Brain microvascular endothelial cell (primary cell): Measurements from ENCODE around the gene GRIK4.

Experiments
- DNase-seq: peaks from one replicate; pipeline ENCODE4 v3.0.0-alpha.2; 2020
- H3K27ac ChIP-seq: fragments of 250-450 bp; sonication (Bioruptor Pico); 2 replicates; pipeline ENCODE4 v1.5.1; 2020; ENCODE audit warnings: mild to moderate bottlenecking, moderate library complexity
- H3K27me3 ChIP-seq: fragments of 250-450 bp; sonication (Bioruptor Pico); replicated peaks from 2 replicates; pipeline ENCODE4 v1.5.1; 2020; ENCODE audit warnings: mild to moderate bottlenecking
- H3K36me3 ChIP-seq: fragments of 250-450 bp; sonication (Bioruptor Pico); replicated peaks from 2 replicates; pipeline ENCODE4 v1.5.1; 2020; ENCODE audit warnings: mild to moderate bottlenecking
- H3K4me3 ChIP-seq: 2 replicates; pipeline ENCODE4 v1.5.1; 2011; ENCODE audit warnings: low read depth, mild to moderate bottlenecking, control low read depth, low read length, moderate library complexity
- in situ Hi-C: cut with HindIII; loops from 2 replicates; pipeline ENCODE4 v1.10.0; 2017; ENCODE audit warnings: low sequenced_read_pairs, low pct_ligation_motif_present
- TF ChIP-seq, protein P1 (sequence below): IDR thresholded peaks from 2 replicates; pipeline ENCODE4 v1.5.1; 2011; ENCODE audit warnings: low read depth, mild to moderate bottlenecking, moderate library complexity, low read length, control low read depth, inconsistent platforms; ENCODE audit errors: missing control alignments

Gene GRIK4

DNA sequence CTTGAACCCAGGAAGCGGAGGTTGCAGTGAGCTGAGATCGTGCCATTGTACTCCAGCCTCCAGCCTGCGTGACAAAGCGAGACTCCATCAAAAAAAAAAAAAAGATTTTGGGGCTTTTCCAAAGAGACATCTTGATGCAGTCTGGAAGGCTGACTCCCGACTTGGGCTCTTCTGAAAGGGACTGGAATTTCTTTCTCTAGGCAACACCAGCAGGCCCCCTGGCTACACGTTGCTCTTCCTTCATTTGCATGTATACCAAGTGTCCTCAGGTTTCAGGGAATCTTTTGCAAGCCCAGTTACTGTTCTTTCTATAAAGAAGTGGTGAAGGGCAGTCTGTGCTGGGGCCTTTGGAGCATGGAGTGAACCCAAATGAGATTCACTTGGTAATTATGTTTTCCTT is 211.0 kb downstream of the GRIK4 start:
- no peaks in the 10 kb centered on the region for H3K27me3 ChIP-seq
- no peaks in the 10 kb centered on the region for H3K36me3 ChIP-seq
- no peak overlapping the region for H3K27ac ChIP-seq
- no peak overlapping the region for H3K4me3 ChIP-seq
- in situ Hi-C loops, result no loop called here
- TF ChIP-seq, protein P1, sequence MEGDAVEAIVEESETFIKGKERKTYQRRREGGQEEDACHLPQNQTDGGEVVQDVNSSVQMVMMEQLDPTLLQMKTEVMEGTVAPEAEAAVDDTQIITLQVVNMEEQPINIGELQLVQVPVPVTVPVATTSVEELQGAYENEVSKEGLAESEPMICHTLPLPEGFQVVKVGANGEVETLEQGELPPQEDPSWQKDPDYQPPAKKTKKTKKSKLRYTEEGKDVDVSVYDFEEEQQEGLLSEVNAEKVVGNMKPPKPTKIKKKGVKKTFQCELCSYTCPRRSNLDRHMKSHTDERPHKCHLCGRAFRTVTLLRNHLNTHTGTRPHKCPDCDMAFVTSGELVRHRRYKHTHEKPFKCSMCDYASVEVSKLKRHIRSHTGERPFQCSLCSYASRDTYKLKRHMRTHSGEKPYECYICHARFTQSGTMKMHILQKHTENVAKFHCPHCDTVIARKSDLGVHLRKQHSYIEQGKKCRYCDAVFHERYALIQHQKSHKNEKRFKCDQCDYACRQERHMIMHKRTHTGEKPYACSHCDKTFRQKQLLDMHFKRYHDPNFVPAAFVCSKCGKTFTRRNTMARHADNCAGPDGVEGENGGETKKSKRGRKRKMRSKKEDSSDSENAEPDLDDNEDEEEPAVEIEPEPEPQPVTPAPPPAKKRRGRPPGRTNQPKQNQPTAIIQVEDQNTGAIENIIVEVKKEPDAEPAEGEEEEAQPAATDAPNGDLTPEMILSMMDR, result no peak
- DNase-seq, result no peak

DNA sequence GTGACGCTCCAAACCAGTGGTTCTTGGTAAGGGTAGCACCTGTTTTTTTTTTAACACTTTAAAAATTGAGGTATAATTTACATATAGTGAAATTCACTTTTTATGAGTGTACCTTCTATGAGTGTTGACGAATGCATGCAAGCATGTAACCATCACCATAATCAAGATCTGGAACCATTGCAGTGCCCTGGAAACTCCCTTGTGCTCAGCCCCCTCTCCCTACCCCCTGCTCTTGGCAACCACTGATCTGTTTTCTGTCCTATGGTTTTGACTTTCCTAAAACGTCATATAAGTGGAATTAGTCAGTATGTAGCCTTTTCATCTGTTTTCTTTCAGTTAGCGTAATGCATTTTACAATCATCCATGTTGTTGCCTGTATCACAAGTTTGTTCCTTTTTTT is 212.2 kb downstream of the GRIK4 start:
- Histone ChIP-seq H3K27me3 (no peaks in the 10 kb centered on the region), H3K4me3 (no peak overlapping the region), H3K27ac (no peak overlapping the region), H3K36me3 (no peaks in the 10 kb centered on the region)
- TF ChIP-seq, protein P1, result no peak
- in situ Hi-C loops, result no loop called here
- DNase-seq, result no peak

DNA sequence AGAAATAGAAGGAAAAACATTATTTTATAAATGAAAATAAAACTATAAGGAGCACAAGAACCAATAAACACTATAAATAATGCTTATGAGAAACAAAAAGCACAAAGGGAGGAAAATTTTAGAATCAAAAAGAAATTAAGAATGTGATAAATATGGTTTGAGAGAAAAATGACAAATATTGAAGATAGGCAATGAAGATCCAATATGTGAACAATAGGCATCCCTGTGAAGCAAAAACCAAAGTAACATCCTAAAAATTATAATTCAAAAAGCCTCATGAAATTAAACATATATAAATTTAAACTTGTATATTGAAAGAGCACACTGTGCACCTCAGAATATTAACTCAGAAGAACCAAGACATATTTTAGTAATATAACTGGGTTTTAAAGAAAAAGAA is 216.2 kb downstream of the GRIK4 start:
- no peaks in the 10 kb centered on the region for H3K27me3 ChIP-seq
- no peak for DNase-seq
- TF ChIP-seq, protein P1, result no peak
- no peaks in the 10 kb centered on the region for H3K36me3 ChIP-seq
- in situ Hi-C loops, result no loop called here
- no peak overlapping the region for H3K27ac ChIP-seq
- no peak overlapping the region for H3K4me3 ChIP-seq

DNA sequence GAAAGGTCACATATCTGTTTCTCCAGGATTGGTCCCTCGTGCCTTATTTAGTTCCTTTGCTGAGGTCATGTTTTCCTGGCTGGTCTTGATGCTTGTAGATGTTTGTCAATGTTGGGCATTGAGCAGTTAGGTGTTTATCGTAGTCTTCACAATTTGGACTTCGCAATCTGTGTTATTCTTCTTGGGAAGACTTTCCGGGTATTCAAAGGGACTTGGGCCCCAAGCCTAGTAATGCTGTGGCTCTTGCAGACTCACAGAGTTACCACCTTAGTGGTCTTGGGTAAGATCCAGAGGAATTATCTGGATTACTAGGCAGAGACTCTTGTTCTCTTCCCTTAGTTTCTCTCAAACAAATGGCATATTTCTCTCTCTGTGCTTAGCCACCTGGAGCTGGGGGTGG is 223.5 kb downstream of the GRIK4 start:
- Histone ChIP-seq H3K27ac (no peak overlapping the region), H3K27me3 (no peaks in the 10 kb centered on the region), H3K4me3 (no peak overlapping the region), H3K36me3 (no peaks in the 10 kb centered on the region)
- in situ Hi-C loops, result no loop called here
- TF ChIP-seq, protein P1, result no peak
- DNase-seq, result no peak

DNA sequence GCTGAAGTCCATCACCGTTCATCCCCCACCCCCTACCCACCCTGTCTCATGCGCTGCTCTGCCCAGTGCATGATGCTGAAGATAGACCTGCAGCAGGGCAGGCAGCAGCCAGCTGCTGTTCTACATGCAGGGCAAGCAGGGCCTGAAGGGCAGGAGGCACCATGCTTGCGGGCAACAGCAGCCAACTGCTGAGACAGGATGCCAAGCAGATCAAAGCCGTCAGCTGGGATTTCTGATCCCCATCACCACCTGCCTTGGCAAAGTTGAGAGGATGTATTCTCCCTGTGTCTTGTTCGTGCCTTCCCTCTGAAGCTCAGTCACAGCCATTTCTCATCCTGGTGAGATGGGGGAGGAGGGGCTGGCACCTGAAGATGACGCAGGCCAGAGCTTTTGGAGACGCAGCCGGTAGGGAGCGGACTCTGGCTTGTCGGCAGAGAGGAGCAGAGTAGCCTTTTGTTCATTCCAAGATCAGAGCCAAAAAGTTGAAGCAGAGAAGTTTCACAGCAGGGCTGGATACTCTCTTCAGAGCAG is 227.0 kb downstream of the GRIK4 start:
- H3K27me3 ChIP-seq, result no peaks in the 10 kb centered on the region
- DNase-seq, result no peak
- no peaks in the 10 kb centered on the region for H3K36me3 ChIP-seq
- in situ Hi-C loops, result no loop called here
- H3K4me3 ChIP-seq, result no peak overlapping the region
- TF ChIP-seq, protein P1, result no peak
- no peak overlapping the region for H3K27ac ChIP-seq

DNA sequence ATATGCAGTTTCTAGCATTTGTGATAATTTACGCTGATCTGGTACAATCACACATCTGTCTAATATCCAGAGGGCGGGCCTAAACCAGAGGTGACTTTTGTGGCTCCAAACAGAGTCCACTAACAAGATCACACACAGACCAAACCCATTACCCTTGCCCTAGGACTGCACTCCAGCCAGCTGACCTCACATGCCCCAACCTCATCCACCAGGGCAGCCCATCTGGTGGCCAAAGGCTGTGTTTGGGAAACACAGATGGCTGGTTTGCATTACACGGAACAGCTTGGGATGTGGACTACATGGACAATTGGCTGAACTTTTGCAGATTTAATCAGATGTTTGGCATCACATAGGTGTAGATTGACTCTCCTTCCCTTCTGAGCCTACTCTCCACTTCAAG is 228.2 kb downstream of the GRIK4 start:
- Histone ChIP-seq H3K36me3 (no peaks in the 10 kb centered on the region), H3K27ac (no peak overlapping the region), H3K4me3 (no peak overlapping the region), H3K27me3 (no peaks in the 10 kb centered on the region)
- in situ Hi-C loops, result no loop called here
- TF ChIP-seq, protein P1, result no peak
- DNase-seq, result no peak
